ENCODE results near the gene ELP5.

Gene ELP5

GRCh38 chr17:7242717-7243452 lies 9.1 kb upstream of the ELP5 start (continued):
- TF ChIP-seq ZSCAN4 (tag by site-specific recombination; IDR thresholded peaks at IDR 0.05): peak; percentile 60
- no peak for TF ChIP-seq ZNF48 (tag by site-specific recombination; IDR thresholded peaks at IDR 0.05)
- TF ChIP-seq ZNF366 (tag by site-specific recombination; conservative IDR thresholded peaks at IDR 0.05): peak; percentile 74
- peak; percentile 97 for TF ChIP-seq INSM2 (tag by site-specific recombination; IDR thresholded peaks at IDR 0.05)
- peak; percentile 97 for TF ChIP-seq ZXDB (tag by site-specific recombination; IDR thresholded peaks at IDR 0.05)
- peak; percentile 55; the same call in 1 of the 2 replicates for TF ChIP-seq ZNF18 (tag by site-specific recombination; IDR thresholded peaks at IDR 0.05)
- TF ChIP-seq ZNF501 (tag by site-specific recombination; IDR thresholded peaks at IDR 0.05): peak; percentile 94
- 0 out of 2 replicates have a peak, but pooled peaks have one; percentile 9 for TF ChIP-seq ZNF654 (tag by site-specific recombination; IDR thresholded peaks at IDR 0.05; ENCODE audit: low read depth)
- peak; percentile 86 for TF ChIP-seq ZFP69B (tag by site-specific recombination; IDR thresholded peaks at IDR 0.05)
- TF ChIP-seq OSR2 (tag by site-specific recombination; IDR thresholded peaks at IDR 0.05): peak; percentile 67
- TF ChIP-seq ZNF24 (tag by site-specific recombination; IDR thresholded peaks at IDR 0.05): peak; percentile 98
- peak; percentile 95 for TF ChIP-seq KLF1 (tag by site-specific recombination; IDR thresholded peaks at IDR 0.05)
- TF ChIP-seq ZNF221 (tag by site-specific recombination; IDR thresholded peaks at IDR 0.05; ENCODE audit: borderline replicate concordance): no peak
- peak; percentile 95 for TF ChIP-seq REPIN1 (tag by site-specific recombination; IDR thresholded peaks at IDR 0.05; ENCODE audit: low read depth)
- peak; percentile 99 for TF ChIP-seq ZNF600 (tag by site-specific recombination; IDR thresholded peaks at IDR 0.05)
- no peak for TF ChIP-seq ZNF416 (tag by site-specific recombination; IDR thresholded peaks at IDR 0.05)
- no peak for TF ChIP-seq SCRT1 (tag by site-specific recombination; IDR thresholded peaks at IDR 0.05; ENCODE audit: borderline replicate concordance)
- no peak for TF ChIP-seq ZNF621 (tag by site-specific recombination; IDR thresholded peaks at IDR 0.05)
- TF ChIP-seq, protein P1, sequence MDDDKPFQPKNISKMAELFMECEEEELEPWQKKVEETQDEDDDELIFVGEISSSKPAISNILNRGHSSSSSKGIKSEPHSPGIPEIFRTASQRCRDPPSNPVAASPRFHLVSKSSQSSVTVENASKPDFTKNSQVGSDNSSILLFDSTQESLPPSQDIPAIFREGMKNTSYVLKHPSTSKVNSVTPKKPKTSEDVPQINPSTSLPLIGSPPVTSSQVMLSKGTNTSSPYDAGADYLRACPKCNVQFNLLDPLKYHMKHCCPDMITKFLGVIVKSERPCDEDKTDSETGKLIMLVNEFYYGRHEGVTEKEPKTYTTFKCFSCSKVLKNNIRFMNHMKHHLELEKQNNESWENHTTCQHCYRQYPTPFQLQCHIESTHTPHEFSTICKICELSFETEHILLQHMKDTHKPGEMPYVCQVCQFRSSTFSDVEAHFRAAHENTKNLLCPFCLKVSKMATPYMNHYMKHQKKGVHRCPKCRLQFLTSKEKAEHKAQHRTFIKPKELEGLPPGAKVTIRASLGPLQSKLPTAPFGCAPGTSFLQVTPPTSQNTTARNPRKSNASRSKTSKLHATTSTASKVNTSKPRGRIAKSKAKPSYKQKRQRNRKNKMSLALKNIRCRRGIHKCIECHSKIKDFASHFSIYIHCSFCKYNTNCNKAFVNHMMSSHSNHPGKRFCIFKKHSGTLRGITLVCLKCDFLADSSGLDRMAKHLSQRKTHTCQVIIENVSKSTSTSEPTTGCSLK (tag by site-specific recombination; IDR thresholded peaks at IDR 0.05): no peak
- TF ChIP-seq ZBTB44 (tag by site-specific recombination; IDR thresholded peaks at IDR 0.05): no peak; the same call in 1 of the 2 replicates
- no peak for TF ChIP-seq ZNF426 (tag by site-specific recombination; IDR thresholded peaks at IDR 0.05)
- peak; percentile 98 for TF ChIP-seq KLF7 (tag by site-specific recombination; IDR thresholded peaks at IDR 0.05; ENCODE audit: borderline replicate concordance)
- peak; percentile 99 for TF ChIP-seq KLF17 (tag by site-specific recombination; IDR thresholded peaks at IDR 0.05)
- TF ChIP-seq MEIS1 (CRISPR knock-in tag; IDR thresholded peaks at IDR 0.05; ENCODE audit: borderline replicate concordance): no peak
- TF ChIP-seq, protein P2, sequence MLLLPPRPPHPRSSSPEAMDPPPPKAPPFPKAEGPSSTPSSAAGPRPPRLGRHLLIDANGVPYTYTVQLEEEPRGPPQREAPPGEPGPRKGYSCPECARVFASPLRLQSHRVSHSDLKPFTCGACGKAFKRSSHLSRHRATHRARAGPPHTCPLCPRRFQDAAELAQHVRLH (tag by site-specific recombination; IDR thresholded peaks at IDR 0.05): peak; percentile 99
- TF ChIP-seq MZF1 (tag by site-specific recombination; IDR thresholded peaks at IDR 0.05; ENCODE audit: borderline replicate concordance): no peak
- TF ChIP-seq, protein P3, sequence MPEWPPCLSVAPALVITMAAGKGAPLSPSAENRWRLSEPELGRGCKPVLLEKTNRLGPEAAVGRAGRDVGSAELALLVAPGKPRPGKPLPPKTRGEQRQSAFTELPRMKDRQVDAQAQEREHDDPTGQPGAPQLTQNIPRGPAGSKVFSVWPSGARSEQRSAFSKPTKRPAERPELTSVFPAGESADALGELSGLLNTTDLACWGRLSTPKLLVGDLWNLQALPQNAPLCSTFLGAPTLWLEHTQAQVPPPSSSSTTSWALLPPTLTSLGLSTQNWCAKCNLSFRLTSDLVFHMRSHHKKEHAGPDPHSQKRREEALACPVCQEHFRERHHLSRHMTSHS (tag by site-specific recombination; IDR thresholded peaks at IDR 0.05): peak; percentile 62; the same call in 1 of the 2 replicates
- peak; percentile 97 for TF ChIP-seq ZBTB8A (tag by site-specific recombination; IDR thresholded peaks at IDR 0.05)
- peak; percentile 100 for TF ChIP-seq KLF16 (tag by site-specific recombination; IDR thresholded peaks at IDR 0.05)
